Esophagus squamous epithelium (tissue), 4 donors: Measurements from ENCODE around the gene CCDC32.

Experiments
- POLR2A ChIP-seq, 4 donors: fragments of 450-650 bp; IDR thresholded peaks; one replicate each; pipeline ENCODE4 v1.6.1; 2017; ENCODE audit warnings: antibody characterized with exemption in 4 of 4, mild to moderate bottlenecking in 4 of 4, moderate library complexity in 3 of 4
- TF ChIP-seq, protein P1 (sequence below), 6 experiments: fragments of 450-650 bp in 4 of 6; fragments of 200-600 bp in 2 of 6; sonication (generic) in 2 of 6; IDR thresholded peaks; one replicate each; pipeline ENCODE4 v1.5.1; 2016 to 2019; ENCODE audit warnings: antibody characterized with exemption in 6 of 6, mild to moderate bottlenecking in 4 of 6, moderate library complexity in 4 of 6

DNA sequence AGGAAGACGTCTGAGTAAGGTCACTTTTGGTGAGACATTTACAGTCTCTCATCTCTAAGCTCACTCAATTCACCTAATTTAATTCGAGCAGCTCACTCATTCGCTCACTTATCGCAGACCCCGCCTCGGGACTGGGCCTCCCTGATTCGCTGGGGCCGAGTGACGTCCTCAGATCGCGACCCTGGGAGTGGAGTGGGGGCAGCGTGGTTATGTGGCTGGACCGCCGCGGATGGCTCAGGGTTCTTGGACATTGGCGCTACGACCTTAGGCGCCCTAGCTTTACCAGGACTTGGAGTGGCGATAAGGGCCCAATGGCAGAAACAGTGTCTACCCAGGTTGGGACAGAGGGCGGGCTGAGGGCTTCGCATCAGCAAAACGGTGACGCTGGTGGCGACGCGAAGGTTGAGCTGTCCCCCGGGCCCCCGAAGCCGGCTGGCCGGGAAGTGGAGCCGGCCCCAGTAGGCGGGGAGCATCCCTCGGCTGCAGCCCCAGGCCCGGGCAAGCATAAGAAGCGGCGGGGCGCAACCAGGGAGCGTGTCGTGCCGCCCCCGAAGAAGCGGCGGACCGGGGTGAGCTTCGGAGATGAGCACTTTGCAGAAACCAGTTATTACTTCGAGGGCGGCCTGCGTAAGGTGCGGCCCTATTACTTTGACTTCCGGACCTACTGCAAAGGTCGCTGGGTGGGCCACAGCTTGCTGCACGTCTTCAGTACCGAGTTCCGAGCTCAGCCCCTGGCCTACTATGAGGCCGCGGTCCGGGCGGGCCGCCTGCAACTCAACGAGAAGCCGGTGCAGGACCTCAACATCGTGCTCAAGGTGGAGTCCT, 4.5 kb upstream of the CCDC32 start, which contains the start of gene RPUSD2:
- TF ChIP-seq, protein P1, sequence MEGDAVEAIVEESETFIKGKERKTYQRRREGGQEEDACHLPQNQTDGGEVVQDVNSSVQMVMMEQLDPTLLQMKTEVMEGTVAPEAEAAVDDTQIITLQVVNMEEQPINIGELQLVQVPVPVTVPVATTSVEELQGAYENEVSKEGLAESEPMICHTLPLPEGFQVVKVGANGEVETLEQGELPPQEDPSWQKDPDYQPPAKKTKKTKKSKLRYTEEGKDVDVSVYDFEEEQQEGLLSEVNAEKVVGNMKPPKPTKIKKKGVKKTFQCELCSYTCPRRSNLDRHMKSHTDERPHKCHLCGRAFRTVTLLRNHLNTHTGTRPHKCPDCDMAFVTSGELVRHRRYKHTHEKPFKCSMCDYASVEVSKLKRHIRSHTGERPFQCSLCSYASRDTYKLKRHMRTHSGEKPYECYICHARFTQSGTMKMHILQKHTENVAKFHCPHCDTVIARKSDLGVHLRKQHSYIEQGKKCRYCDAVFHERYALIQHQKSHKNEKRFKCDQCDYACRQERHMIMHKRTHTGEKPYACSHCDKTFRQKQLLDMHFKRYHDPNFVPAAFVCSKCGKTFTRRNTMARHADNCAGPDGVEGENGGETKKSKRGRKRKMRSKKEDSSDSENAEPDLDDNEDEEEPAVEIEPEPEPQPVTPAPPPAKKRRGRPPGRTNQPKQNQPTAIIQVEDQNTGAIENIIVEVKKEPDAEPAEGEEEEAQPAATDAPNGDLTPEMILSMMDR (IDR thresholded peaks at IDR 0.05) = peak in 1 of 6 experiments; percentile 7
- TF ChIP-seq POLR2A (IDR thresholded peaks at IDR 0.05) = peak in 2 of 4 donors; percentile 58 to 79
